Measurements from ENCODE around the gene TNFRSF17. TPM values are rescaled to one million over a fixed set of nuclear protein-coding genes. Genes with fewer than 3 reads are reported as not detected.
"Not testable (repeated sequence)": the region's sequence is repeated elsewhere in the genome, so short reads cannot be mapped to it uniquely, and the experiment has no call there.

Gene TNFRSF17
- total RNA-seq, 4 donors from 2014 or later: 0.73 TPM; not detected in 3

- no peak for DNase-seq
- no peaks in the 10 kb centered on the region for H3K36me3 ChIP-seq
- no peaks in the 10 kb centered on the region for H3K4me1 ChIP-seq
- H3K27ac ChIP-seq: no peak overlapping the region
- TF ChIP-seq POLR2A (IDR thresholded peaks at IDR 0.05) (no peak), CTCF (IDR thresholded peaks at IDR 0.05) (no peak)
- intact Hi-C loops (cut with DNase I; ENCODE audit: low total_unique reads): no loop called here
- H3K9me3 ChIP-seq: no peaks in the 10 kb centered on the region
- no peak overlapping the region for H3K4me3 ChIP-seq
- H3K27me3 ChIP-seq: no peaks in the 10 kb centered on the region
Measured at GRCh38 chr16:11946433-11946832, 18.6 kb upstream of the TNFRSF17 start.

- Histone ChIP-seq H3K4me3 (no peak overlapping the region), H3K36me3 (no peaks in the 10 kb centered on the region), H3K27me3 (no peaks in the 10 kb centered on the region), H3K27ac (no peak overlapping the region), H3K9me3 (no peaks in the 10 kb centered on the region), H3K4me1 (no peaks in the 10 kb centered on the region)
- intact Hi-C loops (cut with DNase I; ENCODE audit: low total_unique reads): no loop called here
- DNase-seq: no peak
- TF ChIP-seq POLR2A (IDR thresholded peaks at IDR 0.05) (no peak), CTCF (IDR thresholded peaks at IDR 0.05) (no peak)
Measured at GRCh38 chr16:11948819-11949218, 16.2 kb upstream of the TNFRSF17 start.

GRCh38 chr16:11949527-11949926 is 15.5 kb upstream of the TNFRSF17 start:
- no peak overlapping the region for H3K27ac ChIP-seq
- intact Hi-C loops (cut with DNase I; ENCODE audit: low total_unique reads): no loop called here
- no peak overlapping the region for H3K4me3 ChIP-seq
- H3K9me3 ChIP-seq: no peaks in the 10 kb centered on the region
- H3K27me3 ChIP-seq: no peaks in the 10 kb centered on the region
- H3K4me1 ChIP-seq: no peaks in the 10 kb centered on the region
- no peaks in the 10 kb centered on the region for H3K36me3 ChIP-seq
- no peak for DNase-seq
- TF ChIP-seq POLR2A (IDR thresholded peaks at IDR 0.05): no peak
- TF ChIP-seq CTCF (IDR thresholded peaks at IDR 0.05): peak in 2 of 4 experiments; percentile 7 to 11

GRCh38 chr16:11950388-11950787 is 14.6 kb upstream of the TNFRSF17 start:
- TF ChIP-seq CTCF (IDR thresholded peaks at IDR 0.05) (no peak), POLR2A (IDR thresholded peaks at IDR 0.05) (no peak)
- intact Hi-C loops (cut with DNase I; ENCODE audit: low total_unique reads): no loop called here
- no peaks in the 10 kb centered on the region for H3K4me1 ChIP-seq
- no peaks in the 10 kb centered on the region for H3K27me3 ChIP-seq
- H3K4me3 ChIP-seq: no peak overlapping the region
- H3K9me3 ChIP-seq: no peaks in the 10 kb centered on the region
- H3K27ac ChIP-seq: no peak overlapping the region
- no peaks in the 10 kb centered on the region for H3K36me3 ChIP-seq
- no peak for DNase-seq

- intact Hi-C loops (cut with DNase I; ENCODE audit: low total_unique reads); H3K4me3 ChIP-seq; H3K4me1 ChIP-seq; H3K36me3 ChIP-seq; H3K27me3 ChIP-seq; DNase-seq; H3K9me3 ChIP-seq; H3K27ac ChIP-seq: not testable (repeated sequence)
Measured at GRCh38 chr16:11953576-11953975, 11.4 kb upstream of the TNFRSF17 start.

- Histone ChIP-seq H3K36me3 (no peaks in the 10 kb centered on the region), H3K9me3 (no peaks in the 10 kb centered on the region), H3K27ac (no peak overlapping the region), H3K27me3 (no peaks in the 10 kb centered on the region), H3K4me1 (no peaks in the 10 kb centered on the region), H3K4me3 (no peak overlapping the region)
- no peak for DNase-seq
- intact Hi-C loops (cut with DNase I; ENCODE audit: low total_unique reads): no loop called here
- no peak for TF ChIP-seq CTCF (IDR thresholded peaks at IDR 0.05)
- no peak for TF ChIP-seq POLR2A (IDR thresholded peaks at IDR 0.05)
Measured at GRCh38 chr16:11955713-11956123, 9.3 kb upstream of the TNFRSF17 start.
